T-helper 1 cell treated with Interleukin-12 subunit alpha and Interleukin-12 subunit beta and Interleukin-4 antibody, amounts not matched to agents 30 μg/mL and 1 μg/mL, for 36 hours (primary cell): ENCODE measurements around the gene SELENBP1.
"Not testable (repeated sequence)": the region's sequence is repeated elsewhere in the genome, so short reads cannot be mapped to it uniquely, and the experiment has no call there.

ENCODE experiments used
- H3K27ac Mint-ChIP-seq: one replicate; pipeline ENCODE4 v1.8.0; 2021; ENCODE audit warnings: mild to moderate bottlenecking, mixed read lengths
- H3K27me3 Mint-ChIP-seq: one replicate; pipeline ENCODE4 v1.8.0; 2021; ENCODE audit warnings: low read depth, mixed read lengths
- H3K36me3 Mint-ChIP-seq: one replicate; pipeline ENCODE4 v1.8.0; 2021; ENCODE audit warnings: low read depth, mixed read lengths
- H3K4me1 Mint-ChIP-seq: one replicate; pipeline ENCODE4 v1.8.0; 2021; ENCODE audit warnings: low read depth, mixed read lengths
- H3K4me3 Mint-ChIP-seq: one replicate; pipeline ENCODE4 v1.8.0; 2021; ENCODE audit warnings: mild to moderate bottlenecking, moderate library complexity, mixed read lengths
- H3K9me3 Mint-ChIP-seq: one replicate; pipeline ENCODE4 v1.8.0; 2021; ENCODE audit warnings: mixed read lengths

The SELENBP1 gene

GRCh38 chr1:151396265-151396664, 23.8 kb upstream of the SELENBP1 start:
- Mint-ChIP-seq H3K4me1 (peaks cover 18% of the 10 kb centered on the region), H3K36me3 (peaks cover 20% of the 10 kb centered on the region), H3K27me3 (peaks cover 19% of the 10 kb centered on the region)
- not testable (repeated sequence) for H3K4me3 Mint-ChIP-seq, H3K9me3 Mint-ChIP-seq, H3K27ac Mint-ChIP-seq

GRCh38 chr1:151393583-151393982, 21.1 kb upstream of the SELENBP1 start:
- no peaks in the 10 kb centered on the region for H3K9me3 Mint-ChIP-seq
- no peak overlapping the region for H3K27ac Mint-ChIP-seq
- H3K27me3 Mint-ChIP-seq = peaks cover 19% of the 10 kb centered on the region
- no peak overlapping the region for H3K4me3 Mint-ChIP-seq
- peaks cover under 1% of the 10 kb centered on the region for H3K4me1 Mint-ChIP-seq
- no peaks in the 10 kb centered on the region for H3K36me3 Mint-ChIP-seq

- Mint-ChIP-seq H3K9me3 (no peaks in the 10 kb centered on the region), H3K27ac (no peak overlapping the region), H3K4me1 (no peaks in the 10 kb centered on the region), H3K36me3 (no peaks in the 10 kb centered on the region), H3K4me3 (no peak overlapping the region), H3K27me3 (peaks cover 15% of the 10 kb centered on the region)
Observed at GRCh38 chr1:151391079-151391563, 18.6 kb upstream of the SELENBP1 start.

GRCh38 chr1:151390221-151391078, 17.9 kb upstream of the SELENBP1 start:
- not testable (repeated sequence) for H3K4me1 Mint-ChIP-seq, H3K4me3 Mint-ChIP-seq, H3K27ac Mint-ChIP-seq, H3K9me3 Mint-ChIP-seq, H3K36me3 Mint-ChIP-seq
- H3K27me3 Mint-ChIP-seq = peaks cover 15% of the 10 kb centered on the region

- no peak overlapping the region for H3K27ac Mint-ChIP-seq
- no peak overlapping the region for H3K4me3 Mint-ChIP-seq
- H3K4me1 Mint-ChIP-seq = no peaks in the 10 kb centered on the region
- no peaks in the 10 kb centered on the region for H3K9me3 Mint-ChIP-seq
- H3K36me3 Mint-ChIP-seq = no peaks in the 10 kb centered on the region
- no peaks in the 10 kb centered on the region for H3K27me3 Mint-ChIP-seq
Observed at GRCh38 chr1:151386002-151386401, 13.5 kb upstream of the SELENBP1 start.

- no peaks in the 10 kb centered on the region for H3K36me3 Mint-ChIP-seq
- no peaks in the 10 kb centered on the region for H3K27me3 Mint-ChIP-seq
- no peaks in the 10 kb centered on the region for H3K4me1 Mint-ChIP-seq
- no peak overlapping the region for H3K27ac Mint-ChIP-seq
- H3K9me3 Mint-ChIP-seq = no peaks in the 10 kb centered on the region
- no peak overlapping the region for H3K4me3 Mint-ChIP-seq
Observed at GRCh38 chr1:151384584-151384983, 12.1 kb upstream of the SELENBP1 start.

GRCh38 chr1:151377150-151377884, 4.8 kb upstream of the SELENBP1 start:
- Mint-ChIP-seq H3K27ac (no peak overlapping the region), H3K27me3 (peaks cover 12% of the 10 kb centered on the region), H3K36me3 (no peaks in the 10 kb centered on the region), H3K4me3 (no peak overlapping the region), H3K4me1 (peaks cover 2% of the 10 kb centered on the region), H3K9me3 (no peaks in the 10 kb centered on the region)

- H3K4me3 Mint-ChIP-seq = no peak overlapping the region
Observed at GRCh38 chr1:151373196-151373595, 691 bp upstream of the SELENBP1 start.

GRCh38 chr1:151371370-151372057, 991 bp downstream of the SELENBP1 start:
- H3K27me3 Mint-ChIP-seq = peaks cover 5% of the 10 kb centered on the region
- H3K36me3 Mint-ChIP-seq = no peaks in the 10 kb centered on the region
- H3K9me3 Mint-ChIP-seq = no peaks in the 10 kb centered on the region
- peaks cover 2% of the 10 kb centered on the region for H3K4me1 Mint-ChIP-seq
- H3K27ac Mint-ChIP-seq = no peak overlapping the region
- no peak overlapping the region for H3K4me3 Mint-ChIP-seq

More at GRCh38 chr1:151373196-151373595, 691 bp upstream of the SELENBP1 start:
- Mint-ChIP-seq H3K36me3 (no peaks in the 10 kb centered on the region), H3K27me3 (peaks cover 12% of the 10 kb centered on the region), H3K4me1 (peaks cover 2% of the 10 kb centered on the region), H3K27ac (no peak overlapping the region), H3K9me3 (no peaks in the 10 kb centered on the region)

- H3K27me3 Mint-ChIP-seq = peaks cover 2% of the 10 kb centered on the region
- peaks cover 2% of the 10 kb centered on the region for H3K4me1 Mint-ChIP-seq
- H3K36me3 Mint-ChIP-seq = no peaks in the 10 kb centered on the region
- H3K9me3 Mint-ChIP-seq = no peaks in the 10 kb centered on the region
- H3K27ac Mint-ChIP-seq = no peak overlapping the region
- no peak overlapping the region for H3K4me3 Mint-ChIP-seq
Observed at GRCh38 chr1:151370211-151370911, 2.1 kb downstream of the SELENBP1 start.

- H3K27ac Mint-ChIP-seq = no peak overlapping the region
- H3K27me3 Mint-ChIP-seq = no peaks in the 10 kb centered on the region
- no peaks in the 10 kb centered on the region for H3K36me3 Mint-ChIP-seq
- H3K4me3 Mint-ChIP-seq = no peak overlapping the region
- peaks cover 2% of the 10 kb centered on the region for H3K4me1 Mint-ChIP-seq
- H3K9me3 Mint-ChIP-seq = no peaks in the 10 kb centered on the region
Observed at GRCh38 chr1:151369621-151370048, 2.9 kb downstream of the SELENBP1 start.

GRCh38 chr1:151369302-151369610, 3.2 kb downstream of the SELENBP1 start:
- no peaks in the 10 kb centered on the region for H3K36me3 Mint-ChIP-seq
- no peaks in the 10 kb centered on the region for H3K9me3 Mint-ChIP-seq
- H3K4me1 Mint-ChIP-seq = peaks cover 2% of the 10 kb centered on the region
- H3K27ac Mint-ChIP-seq = no peak overlapping the region
- H3K4me3 Mint-ChIP-seq = no peak overlapping the region
- H3K27me3 Mint-ChIP-seq = no peaks in the 10 kb centered on the region

- Mint-ChIP-seq H3K27ac (no peak overlapping the region), H3K36me3 (no peaks in the 10 kb centered on the region), H3K4me1 (no peaks in the 10 kb centered on the region), H3K9me3 (peaks cover 3% of the 10 kb centered on the region), H3K4me3 (no peak overlapping the region), H3K27me3 (no peaks in the 10 kb centered on the region)
Observed at GRCh38 chr1:151368393-151369301, 3.9 kb downstream of the SELENBP1 start.
